Endothelial cell of umbilical vein (primary cell): ENCODE data around the gene SLC16A11. TPM values are rescaled to one million over a fixed set of nuclear protein-coding genes. Genes with fewer than 3 reads are reported as not detected.
"Not testable (repeated sequence)": the region's sequence is repeated elsewhere in the genome, so short reads cannot be mapped to it uniquely, and the experiment has no call there.

Experiments
- BruUV-seq: library from RNA; stranded (reverse); fragments of 400-500 nt; replicated peaks from 2 replicates; lab custom pipeline; 2021; lab: Mats Ljungman, UMichigan
- CTCF ChIA-PET: fragments of 300-600, 350-600 bp; sonication (Branson Sonifier 250); formaldehyde crosslinking; loops from one replicate; lab custom pipeline; 2021; ENCODE audit warnings: antibody characterized with exemption, inconsistent platforms; lab: Charles Lee
- POLR2A ChIA-PET: fragments of 300-600, 350-600 bp; sonication (Branson Sonifier 250); formaldehyde crosslinking; loops from one replicate; lab custom pipeline; 2021; ENCODE audit warnings: antibody characterized with exemption, inconsistent platforms; lab: Charles Lee
- DNase-seq: peaks from one replicate; pipeline ENCODE4 v3.0.0-alpha.2; 2011; ENCODE audit warnings: low read depth, low spot score
- FAIRE-seq: peaks from 2 replicates; lab custom pipeline; 2011; peaks lifted over from hg19 to GRCh38; lab: Jason Lieb, UNC
- H2AFZ ChIP-seq: 2 replicates; pipeline ENCODE4 v1.6.0; 2012; ENCODE audit warnings: low read depth, low read length, control low read depth, inconsistent platforms
- H3K27ac ChIP-seq: 2 replicates; pipeline ENCODE4 v1.5.1; 2011; ENCODE audit warnings: low read depth, mild to moderate bottlenecking, control low read depth, low read length, moderate library complexity; ENCODE audit not compliant: insufficient read depth
- H3K27me3 ChIP-seq, 2 experiments: 2 replicates each; pipeline versions ENCODE4 v1.6.0 to v1.6.1; 2011; ENCODE audit warnings: low read length in 2 of 2, mixed read lengths in 1 of 2; ENCODE audit not compliant: control insufficient read depth in 2 of 2, insufficient read depth in 2 of 2
- H3K36me3 ChIP-seq, 2 experiments: 2 replicates in 1 of 2; 3 replicates in 1 of 2; pipeline ENCODE4 v1.5.1; 2011; ENCODE audit warnings: low read length in 2 of 2, mild to moderate bottlenecking in 1 of 2, moderate library complexity in 1 of 2; ENCODE audit not compliant: control insufficient read depth in 2 of 2, insufficient read depth in 2 of 2; ENCODE audit errors: extremely low read depth in 1 of 2
- H3K4me1 ChIP-seq: 3 replicates; pipeline ENCODE4 v1.5.1; 2011; ENCODE audit warnings: mild to moderate bottlenecking, low read length; ENCODE audit not compliant: control insufficient read depth, insufficient read depth; ENCODE audit errors: extremely low read depth
- H3K4me2 ChIP-seq: 2 replicates; pipeline ENCODE4 v1.6.1; 2011; ENCODE audit warnings: low read length, control low read depth, mixed read lengths; ENCODE audit not compliant: insufficient read depth
- H3K4me3 ChIP-seq, 3 experiments: fragments of 200-600 bp in 1 of 3; sonication (generic), shearing (Covaris generic) in 1 of 3; replicated peaks in 1 of 3; 2 replicates each; pipeline ENCODE4 v1.5.1; 2011 to 2016; ENCODE audit warnings: control low read depth in 3 of 3, low read length in 3 of 3, mild to moderate bottlenecking in 2 of 3, inconsistent platforms in 1 of 3, low read depth in 1 of 3, moderate library complexity in 1 of 3; ENCODE audit not compliant: insufficient read depth in 1 of 3
- H3K79me2 ChIP-seq: 2 replicates; pipeline ENCODE4 v1.6.0; 2012; ENCODE audit warnings: low read length, inconsistent platforms; ENCODE audit not compliant: control insufficient read depth, insufficient read depth
- H3K9ac ChIP-seq: replicated peaks from 2 replicates; pipeline ENCODE3; 2011; ENCODE audit warnings: low read length, control low read depth; ENCODE audit not compliant: insufficient read depth; ENCODE audit errors: extremely low read depth
- H3K9me1 ChIP-seq: replicated peaks from 3 replicates; pipeline ENCODE4 v1.6.0; 2011; ENCODE audit warnings: mild to moderate bottlenecking, low read length; ENCODE audit not compliant: control insufficient read depth, insufficient read depth; ENCODE audit errors: extremely low read depth
- H3K9me3 ChIP-seq: replicated peaks from 2 replicates; pipeline ENCODE4 v1.5.1; 2012; ENCODE audit warnings: low read length, inconsistent platforms; ENCODE audit not compliant: control insufficient read depth, insufficient read depth
- H4K20me1 ChIP-seq: replicated peaks from 2 replicates; pipeline ENCODE3; 2011; ENCODE audit warnings: mild to moderate bottlenecking, low read length; ENCODE audit not compliant: control insufficient read depth, insufficient read depth; ENCODE audit errors: extremely low read depth
- CTCF ChIP-seq, 2 donors: IDR thresholded peaks; 1 replicate in 1 of 2; 2 replicates in 1 of 2; pipeline ENCODE4 v1.5.1; 2011; ENCODE audit warnings: low read length in 2 of 2, mild to moderate bottlenecking in 2 of 2, moderate library complexity in 2 of 2, control low read depth in 1 of 2, inconsistent platforms in 1 of 2, low read depth in 1 of 2; ENCODE audit not compliant: insufficient read depth in 1 of 2; ENCODE audit errors: extremely low read depth in 1 of 2
- FOS ChIP-seq: IDR thresholded peaks from 2 replicates; pipeline ENCODE4 v1.6.1; 2011; ENCODE audit warnings: mild to moderate bottlenecking, low read length, moderate library complexity, borderline replicate concordance; ENCODE audit not compliant: insufficient read depth
- GATA2 ChIP-seq: IDR thresholded peaks from 2 replicates; pipeline ENCODE4 v1.7.0; 2011; ENCODE audit warnings: low read depth, mild to moderate bottlenecking, moderate library complexity, mixed read lengths, low read length; ENCODE audit not compliant: insufficient read length, insufficient read depth
- POLR2A ChIP-seq: IDR thresholded peaks from 2 replicates; pipeline ENCODE4 v1.6.1; 2012; ENCODE audit warnings: low read depth, mild to moderate bottlenecking, control low read depth, low read length
- POLR2AphosphoS5 ChIP-seq: IDR thresholded peaks from 2 replicates; pipeline ENCODE4 v1.6.1; 2012; ENCODE audit warnings: low read depth, mild to moderate bottlenecking, control low read depth, low read length, moderate library complexity; ENCODE audit not compliant: insufficient read depth
- dilution Hi-C: fragments of 300-500 bp; cut with MboI; formaldehyde crosslinking; loops from one replicate; pipeline ENCODE4 v1.15.0; 2019; ENCODE audit warnings: low sequenced_read_pairs; ENCODE audit not compliant: extremely low pct_ligation_motif_present
- intact Hi-C: fragments of 100-400 bp; cut with micrococcal nuclease; formaldehyde crosslinking; loops from one replicate; pipeline ENCODE4 v1.10.0; 2022
- polyA plus RNA-seq, 4 experiments: library from polyadenylated mRNA; depleted of rRNA in 3 of 4; stranded (reverse) in 3 of 4; unstranded in 1 of 4; fragments of >200 nt; gene quantifications; 2 replicates each; pipeline versions ENCODE4 v1.2.1 to v1.2.3, GENCODE V29; 2011 to 2012; ENCODE audit warnings: missing spikeins in 1 of 4
- total RNA-seq: library from RNA; stranded (reverse); gene quantifications from 2 replicates; pipeline ENCODE4 v1.2.3, GENCODE V29; 2021

Gene SLC16A11
- total and polyA plus RNA-seq, 2 donors (not counting 3 experiments of a cell fraction or from before 2014, with no cell fraction given): 0.95 to 1.4 TPM

DNA sequence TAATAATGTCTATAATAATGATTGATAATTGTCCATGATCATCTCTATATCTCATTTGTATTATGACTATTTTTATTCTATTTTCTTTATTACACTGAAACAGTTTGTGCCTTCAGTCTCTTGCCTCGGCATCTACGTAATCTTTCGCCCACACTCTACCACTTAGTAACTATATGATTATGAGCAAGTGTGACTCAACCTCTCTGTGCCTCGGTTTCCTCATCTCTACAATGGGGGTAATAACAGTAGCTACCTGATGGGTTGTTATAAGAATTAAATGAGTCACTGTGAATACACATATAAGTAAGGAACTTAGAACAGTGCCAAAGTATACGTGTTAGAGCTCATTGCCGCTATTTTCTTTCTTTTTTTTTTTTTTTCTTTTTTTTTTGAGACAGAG lies 3.7 kb upstream of the SLC16A11 start:
- Histone ChIP-seq H3K9me3 (no peaks in the 10 kb centered on the region), H3K27me3 (no peaks in the 10 kb centered on the region), H3K4me1 (peaks cover 27% of the 10 kb centered on the region), H3K9me1 (no peaks in the 10 kb centered on the region), H3K4me3 (no peak overlapping the region), H2AFZ (no peak overlapping the region), H3K36me3 (no peaks in the 10 kb centered on the region), H3K27ac (no peak overlapping the region), H3K4me2 (no peak overlapping the region), H3K79me2 (no peaks in the 10 kb centered on the region), H3K9ac (no peak overlapping the region), H4K20me1 (no peaks in the 10 kb centered on the region)
- DNase-seq (no peak), FAIRE-seq (no peak)
- intact Hi-C loops: no loop called here
- ChIA-PET CTCF (interaction anchor here (1.0 to 5.9 kb wide), 6 partner anchors 89 to 249 kb away, joined by 3 to 223 read pairs (median 16); no protein-coding TSS in a partner anchor), POLR2A (no interaction called here)
- dilution Hi-C loops: no loop called here
- TF ChIP-seq FOS (no peak), POLR2AphosphoS5 (no peak), CTCF (IDR thresholded peaks at IDR 0.05; ENCODE audit: extremely low read depth in 1 of 2, insufficient read depth in 1 of 2, low read depth in 1 of 2, low read length in 2 of 2) (no peak), POLR2A (no peak), GATA2 (no peak)
- BruUV-seq: no TSS peak

GRCh38 chr17:7046725-7047397 lies 3.0 kb upstream of the SLC16A11 start:
- H3K36me3 ChIP-seq, H3K9me3 ChIP-seq, H4K20me1 ChIP-seq, DNase-seq, BruUV-seq, H3K9me1 ChIP-seq, dilution Hi-C loops, H3K27ac ChIP-seq, H3K4me2 ChIP-seq, FAIRE-seq, H3K4me3 ChIP-seq, H3K27me3 ChIP-seq, H3K9ac ChIP-seq, H3K79me2 ChIP-seq: not testable (repeated sequence)
- peak overlapping the region; percentile 31 for H2AFZ ChIP-seq
- ChIA-PET POLR2A (interaction anchor here (0.7 to 1.0 kb wide), 2 partner anchors 14 to 23 kb away, joined by 3 read pairs; no protein-coding TSS in a partner anchor), CTCF (interaction anchor here (0.8 to 5.9 kb wide), 30 partner anchors 8 to 514 kb away, joined by 3 to 223 read pairs (median 8); partner anchors contain the start of genes ACADVL, ASGR1, DLG4 and GABARAP)
- intact Hi-C loops: loop anchor here (1.0 kb wide), 2 partner anchors 89 to 130 kb away; no protein-coding TSS in a partner anchor
- peaks cover 27% of the 10 kb centered on the region for H3K4me1 ChIP-seq
